NB4 (cell line): ENCODE measurements around the gene CD38.

Experiments used
- DNase-seq: peaks from one replicate; pipeline ENCODE4 v3.0.0; 2010; ENCODE audit warnings: low read depth
- H3K4me3 ChIP-seq: one replicate; pipeline ENCODE4 v1.5.1; 2011; ENCODE audit warnings: mild to moderate bottlenecking, low read depth, low read length, moderate library complexity
- MAX ChIP-seq: IDR thresholded peaks from 2 replicates; pipeline ENCODE4 v1.6.1; 2011; ENCODE audit warnings: low read depth, low read length
- MYC ChIP-seq: IDR thresholded peaks from 2 replicates; pipeline ENCODE4 v1.6.1; 2011; ENCODE audit warnings: low read depth, low read length
- POLR2A ChIP-seq: IDR thresholded peaks from 2 replicates; pipeline ENCODE4 v1.6.1; 2011; ENCODE audit warnings: mild to moderate bottlenecking; ENCODE audit not compliant: insufficient read length; ENCODE audit errors: extremely low read depth
- TF ChIP-seq, protein P1 (sequence below): IDR thresholded peaks from one replicate; pipeline ENCODE4 v1.5.1; 2012; ENCODE audit warnings: low read depth, low read length

The CD38 gene

DNA sequence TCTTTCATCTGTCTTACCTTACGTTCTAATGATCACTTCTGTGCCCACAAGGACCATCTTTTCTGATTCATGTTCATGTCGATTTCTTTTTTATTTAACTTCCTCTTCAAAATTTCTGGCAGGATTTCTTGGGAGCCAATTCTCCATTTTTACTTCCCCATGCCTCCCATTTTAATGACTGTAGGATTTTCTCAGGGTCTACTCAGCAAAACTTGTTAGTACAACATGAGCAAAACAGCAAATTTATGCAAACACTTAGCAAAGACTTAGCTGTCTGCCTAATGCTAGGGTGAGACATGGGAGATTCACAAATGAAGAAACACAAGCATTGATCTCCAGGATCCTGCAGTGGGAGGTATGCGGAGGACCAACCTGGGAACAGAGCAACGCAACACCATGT lies 5.5 kb downstream of the CD38 start:
- no peak overlapping the region for H3K4me3 ChIP-seq
- DNase-seq, result no peak
- TF ChIP-seq POLR2A (no peak), MYC (no peak), MAX (no peak)
- TF ChIP-seq, protein P1, sequence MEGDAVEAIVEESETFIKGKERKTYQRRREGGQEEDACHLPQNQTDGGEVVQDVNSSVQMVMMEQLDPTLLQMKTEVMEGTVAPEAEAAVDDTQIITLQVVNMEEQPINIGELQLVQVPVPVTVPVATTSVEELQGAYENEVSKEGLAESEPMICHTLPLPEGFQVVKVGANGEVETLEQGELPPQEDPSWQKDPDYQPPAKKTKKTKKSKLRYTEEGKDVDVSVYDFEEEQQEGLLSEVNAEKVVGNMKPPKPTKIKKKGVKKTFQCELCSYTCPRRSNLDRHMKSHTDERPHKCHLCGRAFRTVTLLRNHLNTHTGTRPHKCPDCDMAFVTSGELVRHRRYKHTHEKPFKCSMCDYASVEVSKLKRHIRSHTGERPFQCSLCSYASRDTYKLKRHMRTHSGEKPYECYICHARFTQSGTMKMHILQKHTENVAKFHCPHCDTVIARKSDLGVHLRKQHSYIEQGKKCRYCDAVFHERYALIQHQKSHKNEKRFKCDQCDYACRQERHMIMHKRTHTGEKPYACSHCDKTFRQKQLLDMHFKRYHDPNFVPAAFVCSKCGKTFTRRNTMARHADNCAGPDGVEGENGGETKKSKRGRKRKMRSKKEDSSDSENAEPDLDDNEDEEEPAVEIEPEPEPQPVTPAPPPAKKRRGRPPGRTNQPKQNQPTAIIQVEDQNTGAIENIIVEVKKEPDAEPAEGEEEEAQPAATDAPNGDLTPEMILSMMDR, result no peak

GRCh38 chr4:15784959-15785634 lies 7.0 kb downstream of the CD38 start:
- TF ChIP-seq, protein P1, result no peak
- TF ChIP-seq POLR2A (no peak), MAX (no peak), MYC (no peak)

DNA sequence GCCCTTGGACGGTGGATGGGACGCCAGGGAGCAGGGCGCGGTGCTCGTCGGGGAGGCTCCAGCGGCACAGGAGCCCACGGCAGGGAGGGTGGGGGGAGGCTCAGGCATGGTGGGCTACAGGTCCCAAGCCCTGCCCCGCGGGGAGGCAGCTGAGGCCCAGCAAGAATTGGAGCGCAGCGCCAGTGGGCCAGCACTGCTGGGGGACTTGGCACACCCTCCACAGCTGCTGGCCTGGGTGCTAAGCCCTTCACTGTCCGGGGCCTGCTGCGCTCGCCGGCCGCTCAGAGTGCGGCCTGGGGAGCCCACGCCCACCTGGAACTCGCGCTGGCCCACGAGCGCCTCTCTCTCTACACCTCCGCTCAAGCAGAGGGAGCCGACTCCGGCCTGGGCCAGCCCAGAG lies 8.6 kb downstream of the CD38 start:
- TF ChIP-seq MYC (no peak), MAX (no peak), POLR2A (no peak)
- TF ChIP-seq, protein P1, result no peak
- DNase-seq, result no peak
- H3K4me3 ChIP-seq, result no peak overlapping the region

More at GRCh38 chr4:15784959-15785634, 7.0 kb downstream of the CD38 start:
- H3K4me3 ChIP-seq, result no peak overlapping the region
- no peak for DNase-seq

- no peak for TF ChIP-seq MAX
- no peak for TF ChIP-seq POLR2A
- TF ChIP-seq, protein P1, result no peak
- TF ChIP-seq MYC, result no peak
- DNase-seq, result no peak
- H3K4me3 ChIP-seq, result no peak overlapping the region
These were observed 14.8 kb downstream of the CD38 start for GRCh38 chr4:15792974-15793373.

DNA sequence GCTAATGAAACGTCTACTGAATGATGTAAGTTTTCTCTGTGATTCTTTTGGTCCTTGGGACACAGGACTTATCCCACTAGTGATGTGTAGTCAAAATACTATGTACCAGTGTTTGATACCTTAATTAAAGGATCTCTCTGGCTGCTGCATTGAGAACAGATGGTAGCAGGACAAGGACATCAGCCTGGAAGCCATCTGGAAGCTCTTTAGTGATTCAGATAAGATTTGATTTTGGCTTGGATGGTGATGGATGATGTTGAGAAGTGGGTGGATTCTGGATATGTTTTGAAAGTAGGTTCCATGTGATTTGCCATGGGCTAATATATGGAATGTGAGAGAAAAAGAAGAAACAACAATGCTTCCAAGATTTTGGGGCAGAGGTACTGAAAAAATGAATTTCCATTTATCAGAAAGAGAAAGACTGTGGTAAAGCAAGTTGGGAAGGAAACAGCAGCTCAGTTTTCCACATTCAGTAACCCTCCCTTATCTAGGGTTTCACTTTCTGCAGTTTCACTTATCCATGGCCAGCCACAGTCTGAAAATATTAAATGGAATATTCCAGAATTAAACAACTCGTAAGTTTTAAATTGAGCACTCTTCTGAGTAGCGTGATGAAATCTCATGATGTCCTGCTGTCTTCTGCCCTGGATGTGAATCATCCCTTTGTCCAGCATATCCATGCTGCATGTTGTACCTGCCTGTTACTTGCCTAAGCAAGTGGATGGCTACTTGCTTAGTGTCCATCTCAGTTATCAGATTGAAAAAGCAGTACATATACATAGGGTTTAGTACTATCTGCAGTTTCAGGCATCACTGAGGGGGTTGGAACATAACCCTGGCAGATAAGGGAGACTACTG lies 15.6 kb downstream of the CD38 start:
- no peak overlapping the region for H3K4me3 ChIP-seq
- DNase-seq, result no peak
- TF ChIP-seq MAX (no peak), POLR2A (no peak), MYC (no peak)
- TF ChIP-seq, protein P1, result no peak
